B cell (primary cell): Measurements from ENCODE around the gene PAIP2.
"Not testable (repeated sequence)": the region's sequence is repeated elsewhere in the genome, so short reads cannot be mapped to it uniquely, and the experiment has no call there.

Source experiments
- CTCF ChIP-seq: fragments of 200-600 bp; IDR thresholded peaks from one replicate; pipeline ENCODE4 v1.8.0; 2022; ENCODE audit warnings: antibody characterized with exemption, mild to moderate bottlenecking
- EZH2 ChIP-seq: IDR thresholded peaks from 2 replicates; pipeline ENCODE4 v1.6.1; 2012; ENCODE audit warnings: borderline replicate concordance, low read depth, mild to moderate bottlenecking, moderate library complexity, low read length; ENCODE audit not compliant: insufficient read depth, poor library complexity, severe bottlenecking

- TF ChIP-seq CTCF, EZH2: not testable (repeated sequence)
These were observed 30.9 kb upstream of the PAIP2 start for GRCh38 chr5:139310715-139311186.
